ENCODE measurements around the gene HEG1.

The HEG1 gene

GRCh38 chr3:125014570-125015179, 41.1 kb downstream of the HEG1 start:
- no peak for DNase-seq (ENCODE audit: low spot score)

DNA sequence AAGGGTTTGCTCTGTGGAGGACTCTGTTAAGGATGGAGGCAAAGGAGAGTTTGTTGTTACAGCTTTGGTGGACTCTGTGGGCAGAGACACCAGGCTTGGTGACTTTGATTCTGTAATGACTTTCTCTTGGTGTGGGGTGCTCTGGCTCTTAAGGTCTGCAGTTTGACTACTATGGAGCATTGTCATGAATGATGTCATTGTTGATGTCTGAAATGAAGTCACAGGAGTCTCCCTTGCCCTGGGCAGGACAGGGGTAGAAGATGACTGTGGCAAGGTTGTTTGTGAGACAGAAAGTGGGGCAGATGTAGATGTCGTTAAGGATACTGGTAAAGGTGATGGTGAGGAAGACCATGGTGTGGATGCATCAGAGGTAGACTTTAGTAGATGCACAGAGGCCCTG, 42.7 kb downstream of the HEG1 start:
- no peak for DNase-seq (ENCODE audit: low spot score)

- DNase-seq (ENCODE audit: low spot score): no peak
Measured at GRCh38 chr3:125011941-125012340, 43.9 kb downstream of the HEG1 start.

- no peak for DNase-seq (ENCODE audit: low spot score)
Measured at GRCh38 chr3:125010393-125010792, 45.4 kb downstream of the HEG1 start.

DNA sequence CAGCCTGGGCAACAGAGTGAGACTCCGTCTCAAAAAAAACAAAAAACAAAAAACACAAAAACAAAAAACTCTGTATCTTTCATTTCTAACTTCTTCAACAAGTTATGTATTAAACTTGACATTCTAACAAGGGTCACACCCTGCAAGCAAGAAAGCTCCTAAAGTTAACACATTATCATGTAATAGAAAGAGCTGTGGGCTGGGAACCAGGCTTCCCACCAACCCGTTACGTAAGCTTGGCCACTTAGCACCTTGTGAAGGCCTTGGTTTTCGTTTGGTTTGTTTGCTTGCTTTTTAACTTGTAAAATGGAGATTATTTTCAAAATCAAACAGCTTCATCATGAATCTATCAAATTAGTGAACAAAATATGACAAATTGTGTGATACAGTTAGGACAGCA, 47.0 kb downstream of the HEG1 start:
- DNase-seq (ENCODE audit: low spot score): no peak

DNA sequence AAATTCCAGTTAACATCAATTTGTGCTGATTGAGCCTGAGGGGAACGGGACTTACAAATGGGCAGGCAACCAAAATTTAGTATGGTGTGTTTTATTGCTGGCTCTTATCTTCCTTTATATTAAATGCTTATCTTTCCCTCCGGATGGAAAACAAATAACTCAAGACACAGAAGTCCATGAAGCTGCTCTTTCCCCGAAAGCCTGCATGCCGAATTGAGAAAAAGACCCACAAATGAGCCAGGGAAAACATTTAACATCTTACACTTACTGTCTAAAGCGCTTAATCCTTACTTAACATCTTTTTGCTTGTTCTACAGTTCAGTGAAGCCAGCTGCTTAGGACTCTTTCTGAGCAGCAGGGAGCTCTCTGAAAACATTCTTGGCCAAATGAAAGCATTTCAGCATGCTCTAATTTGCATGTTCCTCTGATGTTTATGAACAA, 49.5 kb downstream of the HEG1 start:
- DNase-seq (ENCODE audit: low spot score): no peak

GRCh38 chr3:125005676-125006075, 50.1 kb downstream of the HEG1 start:
- DNase-seq (ENCODE audit: low spot score): no peak

GRCh38 chr3:125005222-125005621, 50.6 kb downstream of the HEG1 start:
- no peak for DNase-seq (ENCODE audit: low spot score)

- no peak for DNase-seq (ENCODE audit: low spot score)
Measured at GRCh38 chr3:125003859-125004595, 51.8 kb downstream of the HEG1 start.

- DNase-seq (ENCODE audit: low spot score): no peak
Measured at GRCh38 chr3:125003369-125003853, 52.4 kb downstream of the HEG1 start.

DNA sequence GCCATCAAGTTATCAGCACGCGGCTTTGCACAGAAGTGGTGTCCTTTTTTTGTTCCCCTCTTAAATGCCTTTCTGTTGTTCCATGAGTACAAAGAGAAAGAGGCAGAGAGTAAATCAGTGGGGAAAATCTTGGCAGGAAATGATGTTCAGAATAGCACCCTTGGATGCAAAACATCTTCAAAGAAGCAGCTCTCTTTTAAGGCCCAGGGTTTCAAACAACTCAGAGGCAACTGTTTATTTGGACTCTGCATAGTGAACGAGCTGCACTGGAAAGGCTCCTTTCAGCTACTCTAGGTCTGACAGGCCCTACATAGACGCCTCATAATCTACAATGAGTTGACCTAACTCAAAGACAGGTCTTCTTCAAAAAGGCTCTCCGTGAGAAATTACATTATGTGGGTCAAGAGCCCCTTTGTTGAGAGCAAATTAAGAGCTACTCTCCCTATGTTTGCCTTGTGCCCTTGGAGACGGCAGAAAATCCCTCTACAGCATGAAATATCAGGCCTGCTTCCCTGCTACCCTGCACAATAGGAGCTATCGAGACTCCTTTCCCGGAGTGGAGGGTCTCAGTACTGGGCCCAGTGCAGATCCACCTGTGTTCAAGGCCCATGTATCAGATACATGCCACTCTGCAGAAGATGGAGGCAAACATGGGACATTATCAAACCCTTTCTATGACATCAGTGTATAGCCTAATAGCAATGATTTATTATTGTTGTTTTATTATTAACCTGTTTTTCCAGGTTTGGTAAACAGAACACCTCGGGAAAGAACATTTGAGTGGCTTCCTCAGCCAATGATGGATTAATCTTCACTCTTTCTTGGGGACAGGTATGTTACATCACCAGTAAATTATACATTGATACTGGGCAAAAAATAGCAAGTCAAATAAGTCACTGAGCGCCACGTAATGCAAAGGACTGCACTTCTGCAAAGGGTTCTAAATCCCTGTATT, 53.1 kb downstream of the HEG1 start:
- no peak for DNase-seq (ENCODE audit: low spot score)

DNA sequence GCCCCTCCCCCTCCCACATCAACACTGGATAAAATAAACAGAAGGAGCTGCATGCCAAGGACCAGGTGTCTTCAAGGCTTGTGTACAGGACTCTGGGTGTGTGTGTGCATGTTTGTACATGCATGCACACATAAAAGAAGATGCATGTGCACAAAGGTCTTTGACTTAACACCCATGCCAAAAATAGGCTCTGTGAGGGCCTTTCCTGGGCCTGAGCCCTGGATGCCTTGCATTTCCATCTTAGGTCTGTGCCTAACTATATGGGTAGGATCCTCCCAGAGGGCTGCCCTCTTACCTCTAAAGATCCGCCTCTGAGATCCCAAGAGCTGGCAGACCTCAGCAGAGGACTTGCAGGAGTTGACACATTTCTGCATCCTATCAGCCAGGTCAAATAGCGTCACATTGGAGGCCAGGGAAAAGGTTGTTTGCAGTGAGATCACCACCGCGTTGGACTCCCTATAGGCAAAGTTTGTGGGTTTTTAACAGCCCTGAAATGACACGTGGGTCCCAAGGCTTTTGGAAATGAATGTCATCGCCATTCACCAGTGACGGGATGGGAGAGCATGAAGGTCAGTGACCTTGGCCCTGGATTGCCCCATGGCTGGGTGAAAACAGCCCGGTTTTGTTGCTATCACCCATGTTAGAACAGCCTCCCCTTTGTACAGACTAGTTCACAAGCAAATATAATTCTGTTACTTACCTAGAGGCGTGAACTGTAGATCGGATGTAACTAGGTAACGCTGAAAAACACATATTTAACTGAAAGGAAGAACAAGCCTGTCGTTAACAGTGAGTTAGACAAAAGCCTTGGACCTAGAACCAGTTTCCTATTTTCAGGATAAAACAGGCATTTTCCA, 54.0 kb downstream of the HEG1 start:
- no peak for DNase-seq (ENCODE audit: low spot score)

GRCh38 chr3:125000661-125001060, 55.1 kb downstream of the HEG1 start:
- no peak for DNase-seq (ENCODE audit: low spot score)

GRCh38 chr3:124999897-125000435, 55.8 kb downstream of the HEG1 start:
- no peak for DNase-seq (ENCODE audit: low spot score)

DNA sequence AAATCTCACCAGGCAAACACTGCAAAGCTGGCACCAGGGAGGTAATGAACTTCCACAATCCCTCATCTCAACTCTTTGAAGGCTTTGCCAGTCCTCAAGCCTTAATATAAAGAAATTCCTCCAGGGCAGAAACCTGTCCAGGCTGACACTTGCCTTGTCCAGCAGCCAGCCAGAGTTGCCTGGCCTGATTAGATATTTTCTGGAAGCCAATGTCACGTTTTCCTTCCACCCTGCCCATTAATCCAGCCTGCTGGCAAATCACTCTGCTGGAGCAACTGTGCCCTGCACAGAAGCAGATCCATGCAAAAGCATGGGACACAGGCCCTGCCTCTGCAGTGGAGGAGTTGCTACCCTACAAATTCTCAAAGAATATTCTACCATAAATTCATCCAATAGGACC, 56.5 kb downstream of the HEG1 start:
- no peak for DNase-seq (ENCODE audit: low spot score)

DNA sequence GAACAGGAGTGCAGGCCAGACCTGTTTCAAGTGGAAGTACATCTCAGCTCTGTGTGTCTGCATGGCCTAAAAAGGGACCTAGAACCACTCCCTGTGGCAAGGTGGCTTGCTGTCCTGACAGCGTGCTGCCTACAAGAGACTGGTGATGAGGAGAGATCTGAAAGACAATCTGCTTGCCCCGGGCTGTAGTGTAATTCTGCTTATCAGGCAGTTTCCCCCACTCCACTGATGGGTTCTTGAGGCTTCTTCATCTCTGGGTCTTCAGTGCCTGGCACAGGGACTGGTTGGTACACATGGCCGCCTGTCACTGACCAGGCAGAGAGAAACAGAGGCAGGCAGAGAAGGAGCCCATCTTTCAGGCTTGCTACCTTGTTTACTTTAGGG, 57.6 kb downstream of the HEG1 start:
- DNase-seq (ENCODE audit: low spot score): no peak

DNA sequence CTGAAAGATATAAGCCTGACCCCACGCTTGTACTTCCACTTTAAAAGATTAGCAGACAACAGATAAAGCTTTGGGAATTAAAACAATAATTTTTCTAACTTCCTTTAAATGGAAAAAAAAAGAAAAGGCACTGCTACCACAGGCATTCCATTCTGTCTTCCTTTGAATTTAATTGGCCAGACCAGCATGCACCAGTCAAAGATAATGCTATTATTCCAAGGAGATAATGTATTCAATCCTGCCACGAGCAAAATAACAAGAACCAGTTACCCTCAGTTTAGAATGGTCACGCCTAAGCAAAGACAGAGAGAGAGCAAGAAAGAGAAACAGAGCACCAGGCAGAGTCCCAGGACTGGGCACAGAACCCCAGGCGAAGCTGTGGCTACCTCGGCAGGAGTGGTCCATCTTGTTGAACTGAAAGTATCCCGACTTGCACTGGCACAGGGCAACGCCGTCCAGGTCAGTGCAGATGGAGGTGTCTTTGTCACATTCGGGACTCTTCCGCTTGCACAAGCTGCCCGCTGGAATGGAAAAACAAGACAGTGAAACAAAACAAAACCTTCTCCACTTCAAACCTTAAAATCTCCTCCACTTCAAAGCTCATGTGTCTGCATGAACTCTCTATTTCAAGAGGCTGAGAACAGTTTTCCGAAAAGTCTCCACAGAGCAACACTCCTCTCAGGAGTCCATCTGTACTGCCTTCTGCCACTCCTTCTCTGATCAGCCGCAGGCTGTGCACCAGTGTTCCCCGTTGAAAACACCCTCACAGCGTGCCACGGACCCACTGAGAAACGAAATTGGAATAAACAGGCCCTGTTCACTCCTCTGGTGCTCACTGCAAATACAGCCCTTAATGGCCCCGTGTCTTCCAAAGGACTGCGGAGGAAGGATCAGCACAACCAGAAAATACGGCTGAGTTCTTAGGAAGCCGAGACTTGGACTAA, 58.2 kb downstream of the HEG1 start:
- DNase-seq (ENCODE audit: low spot score): no peak

DNA sequence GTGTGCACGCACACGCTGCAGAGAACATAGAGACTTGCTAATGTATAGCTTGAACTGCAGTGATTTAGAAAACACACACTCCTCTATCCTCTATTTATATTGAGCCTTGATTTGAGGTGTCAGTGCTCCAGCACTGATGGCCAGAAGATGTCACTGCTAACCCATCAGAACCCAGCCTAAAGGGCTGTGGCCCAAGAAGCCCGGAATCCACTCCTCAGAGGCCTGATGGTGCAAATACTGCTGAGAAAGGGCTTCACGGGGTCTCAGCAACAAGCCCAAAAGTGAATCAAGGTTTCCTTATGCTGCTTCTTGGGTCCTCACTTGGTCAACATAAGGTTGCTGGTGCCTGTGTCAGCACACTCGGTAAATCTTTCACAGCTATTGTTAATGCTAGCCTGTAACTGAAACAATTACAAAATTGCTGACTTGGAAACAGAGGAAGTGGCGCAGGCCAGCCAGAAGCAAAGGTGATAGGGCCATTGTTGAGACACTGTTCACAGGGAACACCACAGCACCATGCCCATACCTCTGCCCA, 60.3 kb downstream of the HEG1 start:
- peak; percentile 51 for DNase-seq (ENCODE audit: low spot score)

DNA sequence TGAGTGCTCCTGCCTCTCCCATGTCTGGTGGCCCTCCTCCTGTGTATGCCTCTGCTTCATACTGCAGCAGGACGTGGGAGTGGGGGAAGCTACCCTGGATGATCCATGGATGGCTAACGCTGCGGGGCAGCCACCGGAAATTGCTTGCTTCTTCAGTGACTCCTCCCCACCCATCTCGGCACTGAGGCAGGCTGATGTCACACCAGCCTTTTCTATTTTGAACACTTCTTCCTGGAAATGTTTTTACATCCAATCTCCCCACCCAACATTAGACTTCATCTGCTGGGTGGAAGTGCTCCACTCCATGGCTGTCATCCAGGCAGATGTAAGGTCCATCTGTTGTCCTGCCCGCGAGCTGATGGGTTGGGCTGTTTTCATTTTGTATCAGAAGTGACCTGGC, 62.3 kb downstream of the HEG1 start:
- DNase-seq (ENCODE audit: low spot score): no peak

DNA sequence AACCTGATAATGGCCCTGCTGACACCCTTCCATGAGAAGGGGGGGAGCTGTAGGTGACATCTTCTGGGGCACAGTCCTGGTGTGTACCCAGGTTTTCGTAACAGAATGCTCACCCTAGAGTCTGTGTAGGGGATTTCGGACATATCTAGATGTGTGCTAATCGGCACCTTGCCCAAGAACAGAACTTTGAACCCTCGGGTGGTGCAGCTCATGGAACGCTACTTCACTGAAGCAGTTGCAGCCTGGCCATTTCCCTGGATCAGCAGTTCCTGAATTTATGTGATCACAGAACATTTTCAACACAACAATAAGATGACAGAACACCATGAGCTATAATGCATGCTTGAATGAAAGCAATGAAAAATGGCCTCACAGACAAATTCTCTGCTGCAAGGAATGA, 63.8 kb downstream of the HEG1 start:
- no peak for DNase-seq (ENCODE audit: low spot score)
